Upper lobe of right lung (tissue), 1 donor: ENCODE measurements around the gene FNIP2. TPM values are rescaled to one million over a fixed set of nuclear protein-coding genes. Genes with fewer than 3 reads are reported as not detected.
A peak's percentile ranks its signal among the peaks of the same experiment; 100 is the strongest.

Experiments used
- ATAC-seq: fragments of 200-7000 bp; cut with Tn5 transposase; one replicate; pipeline ENCODE4 v1.9.1; 2020; ENCODE audit warnings: mild to moderate bottlenecking, moderate library complexity
- DNase-seq: peaks from one replicate; pipeline ENCODE4 v3.0.0-alpha.2; 2020
- H3K27ac ChIP-seq: fragments of 200-600 bp; one replicate; pipeline ENCODE4 v1.8.0; 2022
- H3K27me3 ChIP-seq: fragments of 200-600 bp; one replicate; pipeline ENCODE4 v1.8.0; 2022; ENCODE audit warnings: mild to moderate bottlenecking
- H3K36me3 ChIP-seq: fragments of 200-600 bp; one replicate; pipeline ENCODE4 v1.8.0; 2022
- H3K4me1 ChIP-seq: fragments of 200-600 bp; one replicate; pipeline ENCODE4 v1.8.0; 2022
- H3K4me3 ChIP-seq: fragments of 200-600 bp; one replicate; pipeline ENCODE4 v1.8.0; 2022; ENCODE audit warnings: mild to moderate bottlenecking
- H3K9me3 ChIP-seq: fragments of 200-600 bp; one replicate; pipeline ENCODE4 v1.8.0; 2022
- intact Hi-C: fragments of 100-400 bp; cut with DNase I; formaldehyde crosslinking; loops from one replicate; pipeline ENCODE4 v1.11.0; 2022
- total RNA-seq: library from RNA; stranded (reverse); fragmentation: NEBNext Ultra II Directional; extraction: Animal tissue kit (Norgen Biotek cat#: 25700); gene quantifications from one replicate; pipeline ENCODE4 v1.2.1, GENCODE V29; 2021
- TF ChIP-seq, protein P1 (sequence below): fragments of 200-600 bp; IDR thresholded peaks from one replicate; pipeline ENCODE4 v1.8.0; 2022; ENCODE audit warnings: antibody characterized with exemption
- donor health status: DM: no; HTN: yes; CAD: no; lungs with severe emphysema.

Gene FNIP2
- total RNA-seq, 1 donor from 2014 or later = 98.4 TPM

GRCh38 chr4:158903079-158903456 lies 134.2 kb downstream of the FNIP2 start:
- Histone ChIP-seq H3K36me3 (peaks cover 28% of the 10 kb centered on the region), H3K27ac (no peak overlapping the region), H3K4me1 (no peaks in the 10 kb centered on the region), H3K27me3 (no peaks in the 10 kb centered on the region), H3K9me3 (no peaks in the 10 kb centered on the region), H3K4me3 (no peak overlapping the region)
- DNase-seq (no peak), ATAC-seq (peak; percentile 26)
- TF ChIP-seq, protein P1, sequence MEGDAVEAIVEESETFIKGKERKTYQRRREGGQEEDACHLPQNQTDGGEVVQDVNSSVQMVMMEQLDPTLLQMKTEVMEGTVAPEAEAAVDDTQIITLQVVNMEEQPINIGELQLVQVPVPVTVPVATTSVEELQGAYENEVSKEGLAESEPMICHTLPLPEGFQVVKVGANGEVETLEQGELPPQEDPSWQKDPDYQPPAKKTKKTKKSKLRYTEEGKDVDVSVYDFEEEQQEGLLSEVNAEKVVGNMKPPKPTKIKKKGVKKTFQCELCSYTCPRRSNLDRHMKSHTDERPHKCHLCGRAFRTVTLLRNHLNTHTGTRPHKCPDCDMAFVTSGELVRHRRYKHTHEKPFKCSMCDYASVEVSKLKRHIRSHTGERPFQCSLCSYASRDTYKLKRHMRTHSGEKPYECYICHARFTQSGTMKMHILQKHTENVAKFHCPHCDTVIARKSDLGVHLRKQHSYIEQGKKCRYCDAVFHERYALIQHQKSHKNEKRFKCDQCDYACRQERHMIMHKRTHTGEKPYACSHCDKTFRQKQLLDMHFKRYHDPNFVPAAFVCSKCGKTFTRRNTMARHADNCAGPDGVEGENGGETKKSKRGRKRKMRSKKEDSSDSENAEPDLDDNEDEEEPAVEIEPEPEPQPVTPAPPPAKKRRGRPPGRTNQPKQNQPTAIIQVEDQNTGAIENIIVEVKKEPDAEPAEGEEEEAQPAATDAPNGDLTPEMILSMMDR = no peak
- intact Hi-C loops = no loop called here

GRCh38 chr4:158903472-158904043 lies 134.7 kb downstream of the FNIP2 start:
- H3K27me3 ChIP-seq = no peaks in the 10 kb centered on the region
- TF ChIP-seq, protein P1 = no peak
- H3K9me3 ChIP-seq = no peaks in the 10 kb centered on the region
- no peak overlapping the region for H3K27ac ChIP-seq
- no peaks in the 10 kb centered on the region for H3K4me1 ChIP-seq
- intact Hi-C loops = no loop called here
- H3K4me3 ChIP-seq = no peak overlapping the region
- DNase-seq (no peak), ATAC-seq (no peak)
- peaks cover 28% of the 10 kb centered on the region for H3K36me3 ChIP-seq

DNA sequence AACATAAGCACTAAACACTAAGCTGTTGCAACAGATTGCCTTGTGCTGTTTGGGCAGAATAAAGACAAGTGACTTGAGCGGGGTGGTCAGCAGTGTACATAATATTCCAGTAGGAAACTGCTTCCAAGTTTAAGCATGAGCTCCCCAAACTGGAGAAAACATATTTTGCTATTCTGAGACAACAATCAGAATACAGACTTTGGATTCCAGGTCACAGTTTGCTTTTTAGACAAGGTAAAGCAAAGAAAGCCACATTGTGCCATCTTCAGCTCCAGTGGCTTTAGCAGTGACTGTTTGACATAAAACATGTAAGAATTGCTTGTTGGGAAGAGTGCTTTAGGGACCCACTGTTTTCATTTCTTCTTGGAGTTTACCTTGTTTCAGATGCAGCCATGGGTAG lies 136.0 kb downstream of the FNIP2 start:
- TF ChIP-seq, protein P1 = no peak
- Histone ChIP-seq H3K27me3 (no peaks in the 10 kb centered on the region), H3K36me3 (peaks cover 28% of the 10 kb centered on the region), H3K27ac (no peak overlapping the region), H3K4me3 (no peak overlapping the region), H3K4me1 (no peaks in the 10 kb centered on the region), H3K9me3 (no peaks in the 10 kb centered on the region)
- intact Hi-C loops = no loop called here
- ATAC-seq (no peak), DNase-seq (no peak)

DNA sequence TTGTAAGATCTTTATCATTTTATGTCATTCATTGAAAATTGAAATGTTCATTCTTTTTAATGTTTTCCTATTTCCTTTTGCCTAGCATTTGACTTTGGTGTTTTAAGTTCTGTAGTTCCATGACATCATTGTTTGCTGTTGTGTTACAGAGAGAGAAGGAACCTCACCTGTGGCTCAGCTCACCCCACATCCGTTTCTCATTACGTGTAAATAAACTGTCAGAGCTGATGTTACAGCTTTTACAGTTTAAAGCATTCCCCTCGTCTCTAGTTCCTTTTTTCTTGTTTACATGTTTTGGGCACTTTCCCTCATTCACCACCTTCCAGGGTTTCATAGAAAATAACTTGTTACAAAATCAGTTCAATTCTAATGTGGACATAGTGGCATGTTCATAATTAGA lies 137.2 kb downstream of the FNIP2 start:
- no peaks in the 10 kb centered on the region for H3K27me3 ChIP-seq
- ATAC-seq (no peak), DNase-seq (no peak)
- intact Hi-C loops = no loop called here
- H3K36me3 ChIP-seq = peaks cover 28% of the 10 kb centered on the region
- no peaks in the 10 kb centered on the region for H3K9me3 ChIP-seq
- H3K27ac ChIP-seq = no peak overlapping the region
- no peak overlapping the region for H3K4me3 ChIP-seq
- H3K4me1 ChIP-seq = no peaks in the 10 kb centered on the region
- TF ChIP-seq, protein P1 = no peak

DNA sequence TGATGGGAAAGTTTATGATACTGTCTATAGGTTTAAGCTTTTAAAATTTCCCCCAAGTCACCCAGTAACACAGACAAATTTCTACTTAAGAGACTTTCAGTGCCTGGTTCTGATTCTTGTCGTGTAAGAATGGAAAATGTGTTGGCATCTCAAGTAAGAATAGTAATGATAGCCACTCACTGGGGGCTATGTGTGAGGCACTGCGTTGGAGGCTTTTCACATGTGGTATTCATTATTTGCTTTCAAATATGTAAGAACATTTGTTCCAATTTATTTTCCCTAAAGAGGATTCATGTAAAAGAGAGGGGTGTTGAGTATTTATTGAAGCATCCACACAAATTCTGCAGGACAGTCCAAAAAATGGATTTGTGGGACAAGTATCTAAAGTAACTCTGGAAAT lies 143.6 kb downstream of the FNIP2 start:
- intact Hi-C loops = no loop called here
- no peaks in the 10 kb centered on the region for H3K27me3 ChIP-seq
- no peaks in the 10 kb centered on the region for H3K9me3 ChIP-seq
- no peak overlapping the region for H3K4me3 ChIP-seq
- TF ChIP-seq, protein P1 = no peak
- no peaks in the 10 kb centered on the region for H3K36me3 ChIP-seq
- ATAC-seq = no peak
- no peaks in the 10 kb centered on the region for H3K4me1 ChIP-seq
- no peak overlapping the region for H3K27ac ChIP-seq
- DNase-seq = no peak

GRCh38 chr4:158912806-158913205 lies 144.0 kb downstream of the FNIP2 start:
- no peak for DNase-seq
- no peaks in the 10 kb centered on the region for H3K36me3 ChIP-seq
- H3K4me3 ChIP-seq = no peak overlapping the region
- no peaks in the 10 kb centered on the region for H3K4me1 ChIP-seq
- no peak for ATAC-seq
- intact Hi-C loops = no loop called here
- no peaks in the 10 kb centered on the region for H3K9me3 ChIP-seq
- no peaks in the 10 kb centered on the region for H3K27me3 ChIP-seq
- TF ChIP-seq, protein P1 = no peak
- H3K27ac ChIP-seq = no peak overlapping the region
